Vagina (tissue), 2 donors: Measurements from ENCODE around the gene DEDD. TPM values are rescaled to one million over a fixed set of nuclear protein-coding genes. Genes with fewer than 3 reads are reported as not detected.

Experiments
- DNase-seq, 2 donors: peaks; one replicate each; pipeline ENCODE4 v3.0.0-alpha.2; 2017; ENCODE audit errors: extremely low spot score in 2 of 2
- H3K27ac ChIP-seq: fragments of 200-600 bp; sonication (generic); one replicate; pipeline ENCODE4 v1.5.1; 2019
- H3K27me3 ChIP-seq: fragments of 200-600 bp; sonication (generic); one replicate; pipeline ENCODE4 v1.5.1; 2019
- H3K36me3 ChIP-seq, 2 donors: fragments of 200-600 bp; sonication (generic); one replicate each; pipeline ENCODE4 v1.5.1; 2017 to 2019
- H3K4me1 ChIP-seq: fragments of 200-600 bp; sonication (generic); one replicate; pipeline ENCODE4 v1.5.1; 2019
- H3K4me3 ChIP-seq, 2 donors: fragments of 200-600 bp; sonication (generic); 1 replicate in 1 of 2; 2 replicates in 1 of 2; pipeline ENCODE4 v1.5.1; 2016 to 2019
- H3K9me3 ChIP-seq: fragments of 200-600 bp; sonication (generic); one replicate; pipeline ENCODE4 v1.5.1; 2019
- POLR2A ChIP-seq, 2 donors: fragments of 450-650 bp; IDR thresholded peaks; one replicate each; pipeline ENCODE4 v1.6.1; 2017; ENCODE audit warnings: antibody characterized with exemption in 2 of 2, mild to moderate bottlenecking in 2 of 2, moderate library complexity in 2 of 2
- POLR2AphosphoS5 ChIP-seq, 2 donors: sonication (generic); formaldehyde crosslinking; IDR thresholded peaks; one replicate each; pipeline ENCODE4 v1.9.0; 2017; ENCODE audit warnings: antibody characterized with exemption in 2 of 2, mild to moderate bottlenecking in 2 of 2, low read depth in 1 of 2; ENCODE audit not compliant: insufficient read depth in 1 of 2
- intact Hi-C: fragments of 100-400 bp; cut with DNase I; formaldehyde crosslinking; loops from one replicate; pipeline ENCODE4 v1.15.1; 2023
- total RNA-seq: library from RNA; depleted of rRNA; stranded (reverse); fragments of >200 nt; gene quantifications from one replicate; pipeline ENCODE4 v1.2.3, GENCODE V29; 2016
- TF ChIP-seq, protein P1 (sequence below), 3 experiments: fragments of 450-650 bp in 2 of 3; fragments of 200-600 bp in 1 of 3; sonication (generic) in 1 of 3; IDR thresholded peaks; one replicate each; pipeline ENCODE4 v1.5.1; 2017 to 2019; ENCODE audit warnings: antibody characterized with exemption in 3 of 3, mild to moderate bottlenecking in 2 of 3, moderate library complexity in 2 of 3

The DEDD gene
- total RNA-seq, 1 donor from 2014 or later = 42.0 TPM

GRCh38 chr1:161164901-161165610, 32.6 kb upstream of the DEDD start:
- H3K9me3 ChIP-seq = no peaks in the 10 kb centered on the region
- peaks cover 0 to 24% of the 10 kb centered on the region in 2 donors for H3K36me3 ChIP-seq
- no peak for TF ChIP-seq POLR2A (IDR thresholded peaks at IDR 0.05)
- no peak for TF ChIP-seq POLR2AphosphoS5 (IDR thresholded peaks at IDR 0.05; ENCODE audit: insufficient read depth in 1 of 2, low read depth in 1 of 2)
- TF ChIP-seq, protein P1, sequence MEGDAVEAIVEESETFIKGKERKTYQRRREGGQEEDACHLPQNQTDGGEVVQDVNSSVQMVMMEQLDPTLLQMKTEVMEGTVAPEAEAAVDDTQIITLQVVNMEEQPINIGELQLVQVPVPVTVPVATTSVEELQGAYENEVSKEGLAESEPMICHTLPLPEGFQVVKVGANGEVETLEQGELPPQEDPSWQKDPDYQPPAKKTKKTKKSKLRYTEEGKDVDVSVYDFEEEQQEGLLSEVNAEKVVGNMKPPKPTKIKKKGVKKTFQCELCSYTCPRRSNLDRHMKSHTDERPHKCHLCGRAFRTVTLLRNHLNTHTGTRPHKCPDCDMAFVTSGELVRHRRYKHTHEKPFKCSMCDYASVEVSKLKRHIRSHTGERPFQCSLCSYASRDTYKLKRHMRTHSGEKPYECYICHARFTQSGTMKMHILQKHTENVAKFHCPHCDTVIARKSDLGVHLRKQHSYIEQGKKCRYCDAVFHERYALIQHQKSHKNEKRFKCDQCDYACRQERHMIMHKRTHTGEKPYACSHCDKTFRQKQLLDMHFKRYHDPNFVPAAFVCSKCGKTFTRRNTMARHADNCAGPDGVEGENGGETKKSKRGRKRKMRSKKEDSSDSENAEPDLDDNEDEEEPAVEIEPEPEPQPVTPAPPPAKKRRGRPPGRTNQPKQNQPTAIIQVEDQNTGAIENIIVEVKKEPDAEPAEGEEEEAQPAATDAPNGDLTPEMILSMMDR (IDR thresholded peaks at IDR 0.05) = no peak
- no peaks in the 10 kb centered on the region for H3K27me3 ChIP-seq
- peaks cover 51% of the 10 kb centered on the region for H3K4me1 ChIP-seq
- intact Hi-C loops = no loop called here
- H3K27ac ChIP-seq = peak overlapping the region; percentile 88
- peak overlapping the region; percentile 74 to 77 for H3K4me3 ChIP-seq
- no peak for DNase-seq

- no peaks in the 10 kb centered on the region for H3K9me3 ChIP-seq
- intact Hi-C loops = no loop called here
- H3K27ac ChIP-seq = no peak overlapping the region
- no peaks in the 10 kb centered on the region for H3K27me3 ChIP-seq
- no peak overlapping the region for H3K4me3 ChIP-seq
- TF ChIP-seq POLR2AphosphoS5 (IDR thresholded peaks at IDR 0.05; ENCODE audit: insufficient read depth in 1 of 2, low read depth in 1 of 2) (no peak), POLR2A (IDR thresholded peaks at IDR 0.05) (no peak)
- TF ChIP-seq, protein P1 (IDR thresholded peaks at IDR 0.05) = no peak
- peaks cover 57% of the 10 kb centered on the region for H3K4me1 ChIP-seq
- H3K36me3 ChIP-seq = peaks cover 0 to 21% of the 10 kb centered on the region in 2 donors
- no peak for DNase-seq
These were observed 31.3 kb upstream of the DEDD start for GRCh38 chr1:161163793-161164192.

GRCh38 chr1:161162806-161163205, 30.3 kb upstream of the DEDD start:
- Histone ChIP-seq H3K36me3 (peaks cover 0 to 23% of the 10 kb centered on the region in 2 donors), H3K9me3 (no peaks in the 10 kb centered on the region), H3K4me1 (peaks cover 58% of the 10 kb centered on the region), H3K27ac (no peak overlapping the region), H3K27me3 (no peaks in the 10 kb centered on the region), H3K4me3 (no peak overlapping the region)
- intact Hi-C loops = no loop called here
- DNase-seq = no peak
- TF ChIP-seq POLR2A (IDR thresholded peaks at IDR 0.05) (no peak), POLR2AphosphoS5 (IDR thresholded peaks at IDR 0.05; ENCODE audit: insufficient read depth in 1 of 2, low read depth in 1 of 2) (no peak)
- TF ChIP-seq, protein P1 (IDR thresholded peaks at IDR 0.05) = no peak

- peaks cover 51% of the 10 kb centered on the region for H3K4me1 ChIP-seq
These were observed 29.6 kb upstream of the DEDD start for GRCh38 chr1:161162052-161162451.

More at GRCh38 chr1:161162052-161162451, 29.6 kb upstream of the DEDD start:
- no peaks in the 10 kb centered on the region for H3K27me3 ChIP-seq
- H3K36me3 ChIP-seq = peaks cover 0 to 26% of the 10 kb centered on the region in 2 donors
- TF ChIP-seq POLR2AphosphoS5 (IDR thresholded peaks at IDR 0.05; ENCODE audit: insufficient read depth in 1 of 2, low read depth in 1 of 2) = no peak
- TF ChIP-seq, protein P1 (IDR thresholded peaks at IDR 0.05) = no peak
- TF ChIP-seq POLR2A (IDR thresholded peaks at IDR 0.05) = no peak
- H3K4me3 ChIP-seq = no peak overlapping the region
- no peaks in the 10 kb centered on the region for H3K9me3 ChIP-seq
- DNase-seq = no peak
- no peak overlapping the region for H3K27ac ChIP-seq
- intact Hi-C loops = no loop called here
